Measurements from ENCODE around the gene CPB2.

- TF ChIP-seq TOX (CRISPR knock-in tag; IDR thresholded peaks at IDR 0.05; ENCODE audit: borderline replicate concordance) (no peak), BACH2 (CRISPR knock-in tag; IDR thresholded peaks at IDR 0.05; ENCODE audit: borderline replicate concordance) (no peak), TCF4 (CRISPR knock-in tag; IDR thresholded peaks at IDR 0.05; ENCODE audit: borderline replicate concordance) (no peak), ZNF70 (CRISPR knock-in tag; IDR thresholded peaks at IDR 0.05) (no peak), CREB5 (CRISPR knock-in tag; IDR thresholded peaks at IDR 0.05; ENCODE audit: low read depth) (no peak), PATZ1 (CRISPR knock-in tag; IDR thresholded peaks at IDR 0.05; ENCODE audit: borderline replicate concordance) (no peak), RARB (CRISPR knock-in tag; IDR thresholded peaks at IDR 0.05) (no peak), ISL1 (CRISPR knock-in tag; IDR thresholded peaks at IDR 0.05) (no peak), SNAI2 (CRISPR knock-in tag; IDR thresholded peaks at IDR 0.05) (no peak), OSR1 (CRISPR knock-in tag; IDR thresholded peaks at IDR 0.05) (no peak), ARNTL (CRISPR knock-in tag; IDR thresholded peaks at IDR 0.05; ENCODE audit: borderline replicate concordance, low read depth) (no peak), PPARA (CRISPR knock-in tag; IDR thresholded peaks at IDR 0.05; ENCODE audit: borderline replicate concordance) (no peak), ESRRG (CRISPR knock-in tag; IDR thresholded peaks at IDR 0.05) (no peak), ZC3H10 (CRISPR knock-in tag; IDR thresholded peaks at IDR 0.05) (no peak)
Observed at GRCh38 chr13:46146898-46147297, 42.1 kb upstream of the CPB2 start.
